Activated CD8-positive, alpha-beta memory T cell treated with anti-CD3 and anti-CD28 coated beads for 24 hours (primary cell): ENCODE data around the gene GOT1.

Source experiments
- DNase-seq: peaks from one replicate; pipeline ENCODE4 v3.0.0-alpha.2; 2020

GOT1 gene

DNA sequence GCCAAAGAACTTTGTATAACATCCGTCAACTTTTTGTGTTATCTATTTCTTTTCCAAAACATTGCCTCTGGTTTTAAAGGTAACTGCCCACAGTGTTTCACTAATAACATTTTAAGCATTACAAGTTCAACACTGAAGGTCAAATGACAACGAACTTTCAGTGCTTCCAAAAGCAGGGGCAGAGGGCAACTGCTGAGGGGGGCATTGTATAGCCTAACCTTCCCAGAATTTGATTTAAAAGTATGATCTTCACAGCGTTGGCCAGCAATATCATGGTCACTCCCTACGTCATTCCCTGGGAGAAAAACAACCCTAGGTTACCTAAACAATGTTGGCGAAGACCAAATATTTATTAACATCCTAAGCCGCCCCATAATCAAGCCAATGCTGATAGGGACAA lies 2.5 kb upstream of the GOT1 start:
- DNase-seq: no peak

DNA sequence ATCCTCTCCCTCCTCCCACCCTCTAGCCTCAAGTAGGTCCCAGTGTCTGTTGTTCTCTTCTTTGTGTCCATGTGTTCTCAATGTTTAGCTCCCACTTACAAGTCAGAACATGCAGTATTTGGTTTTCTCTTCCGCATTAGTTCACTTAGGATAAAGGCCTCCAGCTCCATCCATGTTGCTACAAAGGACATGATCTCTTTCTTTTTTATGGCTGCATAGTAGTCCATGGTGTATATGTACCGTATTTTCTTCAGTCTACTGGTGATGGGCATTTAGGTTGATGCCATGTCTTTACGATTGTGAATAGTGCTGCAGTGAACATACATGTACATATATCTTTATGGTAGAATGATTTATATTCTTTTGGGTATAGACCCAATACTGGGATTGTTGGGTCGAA lies 1.6 kb upstream of the GOT1 start:
- no peak for DNase-seq

DNA sequence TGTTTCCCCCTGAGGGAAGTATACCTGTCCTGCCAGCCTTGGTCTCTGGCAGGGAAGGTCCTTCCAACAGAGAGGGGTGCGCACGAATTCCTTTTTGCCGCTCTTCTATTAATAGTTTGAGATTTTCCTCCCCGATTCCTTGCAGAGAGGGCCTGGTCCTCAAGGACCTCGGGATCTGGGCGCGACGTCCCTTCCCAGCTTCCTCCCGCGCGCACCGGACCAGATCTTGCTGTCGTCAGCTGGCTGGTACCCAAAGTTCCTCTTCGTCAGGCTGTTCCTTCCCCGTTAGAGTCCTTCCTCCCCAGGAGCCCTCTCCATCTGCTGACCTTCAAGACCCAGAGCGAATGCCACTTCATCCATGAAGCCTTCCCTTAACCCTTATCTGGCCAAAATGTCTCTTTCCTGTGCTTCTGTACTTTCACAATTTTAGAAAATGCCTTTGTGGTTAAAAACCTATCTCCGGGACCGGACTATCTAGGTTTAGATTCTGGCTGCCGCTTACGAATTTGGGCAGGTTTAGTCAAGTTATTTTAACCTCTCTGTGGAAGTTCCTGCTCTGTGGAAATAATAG lies 851 bp upstream of the GOT1 start:
- no peak for DNase-seq

DNA sequence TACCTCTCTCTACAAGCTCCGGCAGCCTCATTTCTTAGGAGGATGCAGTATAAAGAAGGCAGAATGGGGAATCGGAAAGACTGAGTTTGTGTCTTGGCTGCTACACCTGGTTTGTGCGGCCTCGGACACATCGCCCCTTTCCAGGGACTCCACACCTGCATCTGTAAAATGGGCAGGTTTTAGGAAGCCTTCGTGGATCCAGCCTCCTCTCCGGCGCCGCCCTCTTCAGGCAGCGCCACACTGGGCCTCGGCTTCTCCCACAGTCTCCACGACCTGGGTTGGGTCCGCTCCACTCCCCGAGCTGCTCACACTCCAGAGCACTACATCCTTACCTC lies 341 bp downstream of the GOT1 start:
- no peak for DNase-seq

DNA sequence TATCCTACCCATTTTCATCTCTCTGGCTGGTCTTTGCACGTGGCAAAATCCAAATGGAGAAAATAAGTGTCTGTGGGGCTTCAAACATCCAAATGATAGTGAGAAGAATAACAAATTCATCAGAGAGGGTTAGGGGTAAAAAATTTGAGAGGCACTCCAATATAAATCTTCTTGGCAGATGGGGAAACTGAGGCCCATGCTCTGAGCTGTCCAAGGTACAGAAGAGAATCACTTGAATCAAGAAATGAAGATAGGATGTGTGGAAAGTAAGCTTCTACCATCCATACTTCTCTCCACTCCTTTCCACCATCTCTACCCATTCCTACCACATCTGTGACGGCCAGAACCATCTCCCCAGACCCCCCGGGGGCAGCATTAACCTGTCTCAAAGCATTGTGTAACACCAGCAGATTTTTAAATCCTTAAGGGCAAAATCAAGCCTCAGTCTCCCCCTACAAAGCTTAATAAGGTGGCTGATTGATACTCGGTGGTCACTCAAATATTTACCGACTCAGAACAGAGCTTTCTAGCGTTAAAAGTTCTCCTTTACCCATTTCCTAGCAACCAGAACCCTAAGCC lies 818 bp downstream of the GOT1 start:
- DNase-seq: no peak

DNA sequence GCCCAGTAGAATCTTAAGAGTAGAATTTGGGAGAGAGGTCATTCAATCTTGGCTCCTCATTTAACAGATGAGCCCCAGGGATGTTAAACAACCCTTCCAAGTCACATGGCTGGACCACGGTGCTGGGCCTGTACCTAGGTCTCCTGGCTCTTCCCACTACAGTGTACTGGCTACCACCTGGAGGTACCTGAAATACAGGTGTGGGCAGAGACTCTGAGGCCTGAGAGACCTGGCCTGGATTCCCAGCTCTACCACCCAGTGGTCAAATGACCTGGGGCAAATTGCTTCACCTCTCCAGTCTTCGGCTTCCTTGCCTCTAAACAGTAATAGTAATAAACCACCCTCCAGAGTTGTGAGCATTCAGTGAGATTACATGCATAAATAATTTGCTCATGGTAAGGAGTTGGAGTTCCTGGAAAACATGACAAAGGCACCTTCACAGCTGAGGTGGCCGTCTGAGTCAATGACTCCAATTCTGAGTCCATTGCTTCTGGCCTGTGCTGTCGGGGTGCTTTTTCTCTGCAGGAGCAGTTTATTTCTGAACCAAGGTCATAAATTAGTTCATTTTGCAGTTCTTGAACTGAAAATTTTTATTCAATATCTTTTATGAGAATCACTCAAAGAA lies 2.7 kb downstream of the GOT1 start:
- DNase-seq: no peak

DNA sequence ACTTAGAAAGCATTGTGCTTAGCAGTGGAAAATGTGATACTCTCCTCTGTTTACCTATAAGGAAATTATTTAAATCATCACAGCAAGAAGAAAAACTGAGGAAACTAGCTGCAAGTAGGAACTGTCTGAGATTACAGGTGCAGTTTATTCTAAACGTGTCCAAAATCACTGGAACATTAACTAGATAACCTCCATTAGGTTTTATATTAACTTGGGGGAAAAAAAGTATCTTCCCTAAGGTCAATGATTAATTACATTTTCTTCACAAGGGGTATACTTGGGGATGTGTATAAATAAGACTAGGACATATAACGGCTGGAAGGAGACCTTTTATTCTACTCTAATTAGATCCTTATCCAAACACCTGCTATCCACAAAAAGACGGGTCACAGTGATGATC lies 3.7 kb downstream of the GOT1 start:
- no peak for DNase-seq

DNA sequence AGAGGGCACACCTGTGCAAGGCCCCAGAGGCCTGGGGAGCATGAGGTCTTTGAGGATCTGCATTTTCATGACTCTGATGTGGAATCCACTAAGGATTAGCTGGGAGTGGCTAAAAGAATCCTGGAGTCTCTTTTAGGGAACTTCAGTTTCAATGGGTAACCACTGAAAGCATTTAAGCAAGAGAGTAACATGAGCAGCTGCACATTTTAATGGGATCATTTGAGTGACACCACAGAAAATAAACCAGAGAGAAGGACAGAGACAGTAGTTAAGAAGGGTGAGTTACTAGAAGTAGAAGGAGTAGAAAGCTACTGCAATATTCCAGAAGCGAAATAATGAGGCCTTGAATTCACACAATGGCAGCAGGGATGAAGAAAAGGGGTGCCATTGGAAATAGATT lies 5.2 kb downstream of the GOT1 start:
- DNase-seq: no peak

DNA sequence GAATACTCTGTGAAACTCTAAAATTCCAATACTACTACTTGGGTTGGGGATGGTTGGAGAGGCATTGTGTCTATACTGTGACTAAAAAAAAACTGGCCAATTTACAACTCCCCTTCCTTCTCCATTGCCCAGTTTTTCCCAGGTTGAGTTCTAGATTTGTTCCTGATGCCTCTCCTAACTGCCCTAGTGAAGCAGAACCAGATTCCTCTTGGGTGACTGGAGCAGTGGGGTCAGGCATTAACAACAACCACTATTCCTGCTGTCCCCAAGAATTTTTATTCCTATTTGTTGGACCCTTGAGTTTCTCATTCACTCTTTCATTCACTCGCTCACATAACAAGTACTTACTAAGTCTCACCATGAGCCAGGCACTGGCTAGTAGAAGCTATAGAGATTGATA lies 5.8 kb downstream of the GOT1 start:
- DNase-seq: no peak

DNA sequence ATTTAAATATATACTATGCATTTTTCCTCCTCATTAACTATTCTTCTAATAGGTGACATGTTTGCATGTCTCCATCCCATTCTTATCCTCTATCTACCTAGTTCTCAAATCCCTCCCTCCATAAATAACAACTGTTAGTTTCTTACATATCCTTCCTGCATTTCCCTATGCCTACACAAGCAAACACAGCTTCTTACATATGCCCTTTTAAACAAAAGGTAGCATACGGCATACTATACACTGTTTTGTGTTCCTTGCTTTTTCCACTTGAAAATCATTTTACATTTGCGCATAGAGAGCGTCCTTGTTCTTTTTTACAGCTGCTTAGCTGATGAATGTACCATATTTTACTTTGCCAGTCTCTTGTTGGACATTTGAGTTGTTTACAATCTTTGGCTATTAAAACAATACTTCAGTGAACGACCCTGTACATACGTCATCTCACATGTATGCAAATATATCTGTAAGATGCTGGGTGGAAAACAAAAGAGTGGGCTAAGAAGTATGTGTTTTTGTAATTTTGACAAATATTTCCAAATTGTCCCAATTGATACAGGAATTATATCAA lies 7.8 kb downstream of the GOT1 start:
- no peak for DNase-seq

DNA sequence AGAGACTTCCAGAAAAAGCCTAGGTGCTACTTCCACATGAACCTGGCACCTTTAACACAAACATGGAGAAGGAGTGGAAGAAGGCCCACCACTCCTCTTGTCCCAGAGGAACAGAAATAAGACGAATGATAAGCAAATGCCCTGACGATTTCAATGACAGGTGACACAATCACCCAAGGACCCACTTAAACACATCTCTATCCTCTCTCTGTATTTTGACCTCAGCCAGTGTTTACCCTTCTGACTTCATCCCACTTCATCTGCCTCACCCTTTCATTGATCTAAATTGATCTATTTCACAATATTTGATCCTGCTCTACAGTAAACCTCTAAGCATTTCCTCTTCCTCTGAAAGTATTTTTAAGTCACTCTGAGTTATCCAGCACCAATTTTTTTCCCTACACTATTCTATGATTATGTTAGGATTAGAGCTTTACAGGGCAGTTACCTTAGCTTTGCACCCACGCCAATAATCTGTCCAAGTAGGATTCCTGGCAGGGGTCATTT lies 9.1 kb downstream of the GOT1 start:
- no peak for DNase-seq

DNA sequence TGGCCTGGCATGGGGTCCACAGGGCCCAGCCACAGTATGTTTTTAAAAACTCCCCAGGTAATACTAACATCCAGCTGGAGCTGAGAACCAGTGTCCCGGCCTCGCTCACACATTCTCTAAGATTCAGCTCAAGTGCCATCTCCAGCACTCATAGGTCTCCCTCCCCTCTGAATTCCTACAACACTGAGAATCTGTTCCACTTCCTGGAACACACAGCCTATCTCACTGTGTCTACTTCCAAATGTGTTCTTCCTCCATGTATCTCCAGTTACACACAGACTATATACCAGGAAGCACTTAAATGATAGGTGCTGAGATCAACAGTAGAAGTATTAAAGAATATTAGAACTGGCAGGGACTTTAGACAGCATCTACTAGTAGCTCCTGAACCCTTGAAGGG lies 10.7 kb downstream of the GOT1 start:
- no peak for DNase-seq

DNA sequence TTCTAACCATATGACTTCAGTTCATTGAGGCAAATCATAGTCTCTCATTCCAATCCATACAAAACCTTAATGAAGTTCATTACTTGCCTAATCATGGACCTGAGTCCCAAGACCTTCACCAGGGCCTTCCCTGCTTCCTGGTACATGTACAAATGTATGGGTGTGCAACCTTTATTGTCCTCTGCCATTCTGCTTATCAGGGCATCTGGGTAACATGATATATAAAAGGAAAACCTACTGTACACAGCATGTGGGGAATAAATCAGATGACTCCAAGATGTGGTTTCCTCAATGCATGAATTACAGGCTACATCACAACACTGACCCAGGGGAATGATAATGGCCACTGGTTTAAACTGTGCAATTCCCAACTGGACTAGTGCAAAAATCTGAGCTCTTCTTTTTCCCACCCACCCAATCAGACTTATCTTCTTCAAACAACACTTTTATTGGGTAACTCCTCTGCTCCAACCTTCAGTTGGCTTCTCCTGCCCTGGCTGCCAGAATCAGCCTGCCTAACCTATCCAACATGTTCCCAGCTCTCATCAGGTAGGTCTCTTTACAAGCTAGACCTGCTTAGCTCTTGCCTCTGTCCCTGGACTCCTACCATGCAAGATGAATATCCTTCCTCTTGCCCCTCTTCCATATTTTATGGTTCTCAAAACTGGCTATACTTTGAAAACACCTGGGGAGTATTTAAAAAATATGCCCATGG lies 11.4 kb downstream of the GOT1 start:
- no peak for DNase-seq

DNA sequence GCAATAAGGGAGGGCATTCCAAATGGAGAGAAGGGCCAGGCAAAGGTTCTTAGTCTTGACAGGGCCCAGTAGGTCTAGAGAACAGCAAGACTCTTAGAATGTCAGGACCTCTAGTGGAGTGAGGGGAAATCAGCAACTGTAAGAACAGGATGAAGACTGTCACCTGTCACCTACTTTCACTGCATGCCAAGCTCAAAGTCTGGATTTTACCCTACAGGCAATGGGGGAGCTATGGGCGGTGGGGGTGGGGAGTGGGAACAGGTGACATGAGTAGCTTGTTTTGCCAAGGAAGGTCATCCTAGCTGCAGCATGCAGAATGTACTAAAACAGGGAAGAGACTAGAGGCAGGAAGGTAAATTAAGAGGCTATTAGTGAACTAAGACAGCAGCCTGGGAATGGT lies 18.3 kb downstream of the GOT1 start:
- DNase-seq: no peak

DNA sequence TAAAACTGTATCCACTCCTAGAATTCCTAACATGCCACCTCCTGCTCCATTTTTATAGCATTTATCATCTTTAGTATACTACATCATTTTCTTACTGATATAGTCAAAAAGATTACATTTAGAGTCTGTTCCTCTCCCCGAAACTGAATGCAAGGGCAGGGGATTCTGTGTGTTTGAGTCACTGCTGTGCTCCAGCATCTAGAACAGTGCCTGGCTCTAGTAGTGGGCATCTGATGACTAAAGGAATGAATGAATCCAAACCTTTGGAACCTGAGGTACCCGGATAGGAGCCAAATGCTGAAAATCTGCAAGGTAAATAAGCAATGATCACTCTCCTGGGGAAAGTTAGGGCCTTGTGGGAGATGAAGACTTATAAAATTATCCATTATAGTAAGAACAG lies 18.9 kb downstream of the GOT1 start:
- no peak for DNase-seq

DNA sequence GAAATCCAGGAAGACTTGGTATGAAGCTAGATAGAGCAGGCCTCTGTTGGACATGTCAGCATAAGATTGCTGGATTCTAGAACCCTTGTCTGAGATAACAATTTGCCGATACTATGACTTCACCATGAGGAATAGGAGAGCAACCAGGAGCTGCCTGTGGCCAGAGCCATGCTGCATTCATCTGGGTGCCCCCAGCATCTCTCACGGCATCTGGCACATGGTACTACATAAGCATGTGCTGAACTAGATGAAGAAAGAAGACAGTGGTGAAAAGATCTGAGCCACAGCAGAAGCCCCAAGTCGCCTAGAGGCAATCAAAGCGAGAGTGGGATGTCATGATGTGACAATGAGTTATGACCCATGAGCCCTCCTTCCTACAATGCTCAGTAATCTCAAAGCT lies 19.5 kb downstream of the GOT1 start:
- no peak for DNase-seq

DNA sequence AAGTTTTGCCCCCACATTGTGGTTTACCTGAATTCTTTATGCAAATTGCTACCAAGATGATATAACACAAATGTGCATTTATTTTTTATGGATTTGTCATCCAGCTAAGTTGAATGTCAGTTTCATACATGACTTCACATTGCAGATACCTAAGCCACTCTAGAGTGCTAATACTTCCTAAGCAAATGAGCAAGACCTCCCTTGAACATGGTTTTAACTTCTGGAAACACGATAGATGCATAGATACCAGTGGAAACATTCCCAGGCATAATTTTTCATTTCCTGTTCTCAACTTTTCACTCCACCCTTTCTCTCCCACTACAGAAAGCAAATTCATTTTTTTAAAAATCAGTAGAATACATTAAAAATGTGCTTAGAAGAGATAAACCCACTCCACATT lies 20.3 kb downstream of the GOT1 start:
- DNase-seq: no peak

DNA sequence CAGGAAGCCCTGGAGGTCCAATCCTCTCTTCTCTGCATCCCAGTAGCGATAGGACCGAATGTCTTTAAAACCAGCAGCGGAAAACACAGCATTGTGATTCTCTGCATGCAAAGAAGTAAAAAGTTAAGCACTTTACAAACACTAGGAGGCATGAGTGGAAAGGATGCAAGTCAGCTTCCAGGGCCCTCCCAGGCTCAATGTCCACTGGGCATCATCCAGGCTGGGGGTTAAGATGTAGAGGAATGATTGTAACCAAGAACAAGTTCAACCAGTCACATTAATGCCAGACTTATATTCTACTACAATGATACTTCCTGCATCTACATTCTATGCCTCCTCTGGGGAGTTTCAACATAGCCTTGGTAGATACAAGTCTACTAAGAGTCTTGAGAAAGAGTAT lies 24.3 kb downstream of the GOT1 start:
- no peak for DNase-seq

DNA sequence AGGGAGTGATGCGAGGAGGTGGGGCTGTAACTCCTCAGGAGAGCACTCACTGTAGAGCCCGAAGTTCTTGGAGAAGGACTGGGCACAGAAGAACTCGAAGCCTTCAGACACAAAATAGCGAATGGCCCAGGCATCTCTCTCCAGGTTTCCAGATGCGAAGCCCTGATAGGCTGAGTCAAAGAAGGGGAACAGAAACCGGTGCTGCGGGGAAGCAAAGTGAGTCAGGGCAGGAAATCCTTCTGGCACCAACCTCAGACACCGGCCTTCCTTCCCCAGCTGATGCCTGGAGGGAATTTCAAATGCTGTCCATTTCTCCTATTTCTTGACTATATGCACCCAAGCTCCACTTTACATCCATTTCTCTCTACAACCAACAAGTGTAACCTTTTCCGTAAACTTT lies 26.8 kb downstream of the GOT1 start:
- DNase-seq: no peak

DNA sequence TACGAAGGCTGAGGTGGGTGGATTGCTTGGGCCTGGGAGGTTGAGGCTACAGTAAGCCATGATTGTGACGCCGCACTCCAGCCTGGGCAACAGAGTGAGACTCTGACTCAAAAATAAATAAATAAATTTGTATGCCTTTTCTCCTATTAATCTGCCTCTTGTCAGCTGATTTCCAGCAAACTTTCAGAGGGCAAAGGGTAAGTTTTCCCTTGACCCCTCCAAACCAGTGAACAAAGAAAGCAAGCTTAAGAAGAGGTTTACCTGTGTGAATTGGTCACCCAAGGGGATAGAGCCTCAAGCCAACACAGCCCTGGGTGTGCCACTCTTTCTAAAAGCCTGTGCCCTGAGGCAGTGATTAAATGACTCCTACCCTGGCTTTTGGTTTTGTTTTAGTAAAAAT lies 30.8 kb downstream of the GOT1 start:
- no peak for DNase-seq

DNA sequence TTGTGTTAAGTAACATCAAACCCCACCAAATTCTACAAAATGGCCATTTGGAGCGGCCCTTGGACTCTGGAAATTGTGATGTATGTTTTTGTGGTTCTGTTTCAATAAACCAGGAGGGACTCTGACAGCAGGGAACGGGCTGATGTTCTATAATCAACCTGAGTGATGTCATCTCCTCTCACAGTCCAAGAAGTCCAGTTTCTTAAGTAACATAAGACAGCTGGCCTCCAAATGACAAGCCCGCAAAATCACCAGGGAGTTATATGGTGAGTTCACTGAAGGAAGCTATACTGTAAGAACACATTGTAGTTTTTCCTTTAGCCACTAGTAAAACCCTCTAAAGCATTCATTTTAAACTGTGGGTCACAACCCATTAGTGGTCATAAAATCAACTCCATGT lies 34.0 kb downstream of the GOT1 start:
- no peak for DNase-seq

DNA sequence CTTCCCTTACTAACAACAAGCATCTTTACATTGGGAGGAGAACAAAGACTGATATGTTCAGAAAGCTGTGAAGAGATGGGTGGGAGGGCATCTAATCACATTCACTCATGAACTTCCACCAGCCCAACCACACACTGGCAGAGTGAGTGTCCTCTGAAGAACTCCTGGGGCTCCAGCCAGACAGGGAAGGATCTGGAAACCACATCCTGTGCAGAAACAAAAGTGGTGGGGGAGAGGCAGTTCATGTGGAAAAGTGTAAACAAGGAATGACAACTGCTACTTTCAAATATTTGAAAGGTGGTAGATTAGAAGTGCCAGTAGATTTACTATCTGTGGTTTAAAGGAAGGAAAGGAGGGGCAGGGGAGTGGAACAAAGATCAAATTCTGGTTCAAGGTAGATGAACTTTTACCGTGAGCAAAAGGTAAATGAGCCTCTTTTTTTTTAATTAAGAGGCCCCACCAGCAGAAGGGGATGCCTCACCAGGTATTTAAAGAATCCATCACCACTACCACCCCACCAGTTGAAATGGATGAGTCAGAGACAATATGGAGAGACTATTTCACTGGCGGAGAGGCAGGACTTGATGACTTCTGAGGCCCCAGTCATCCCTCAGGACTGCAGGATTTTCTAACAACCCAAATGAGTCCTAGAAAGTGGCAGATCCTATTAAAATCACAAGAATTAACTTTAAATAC lies 34.5 kb downstream of the GOT1 start:
- DNase-seq: no peak

DNA sequence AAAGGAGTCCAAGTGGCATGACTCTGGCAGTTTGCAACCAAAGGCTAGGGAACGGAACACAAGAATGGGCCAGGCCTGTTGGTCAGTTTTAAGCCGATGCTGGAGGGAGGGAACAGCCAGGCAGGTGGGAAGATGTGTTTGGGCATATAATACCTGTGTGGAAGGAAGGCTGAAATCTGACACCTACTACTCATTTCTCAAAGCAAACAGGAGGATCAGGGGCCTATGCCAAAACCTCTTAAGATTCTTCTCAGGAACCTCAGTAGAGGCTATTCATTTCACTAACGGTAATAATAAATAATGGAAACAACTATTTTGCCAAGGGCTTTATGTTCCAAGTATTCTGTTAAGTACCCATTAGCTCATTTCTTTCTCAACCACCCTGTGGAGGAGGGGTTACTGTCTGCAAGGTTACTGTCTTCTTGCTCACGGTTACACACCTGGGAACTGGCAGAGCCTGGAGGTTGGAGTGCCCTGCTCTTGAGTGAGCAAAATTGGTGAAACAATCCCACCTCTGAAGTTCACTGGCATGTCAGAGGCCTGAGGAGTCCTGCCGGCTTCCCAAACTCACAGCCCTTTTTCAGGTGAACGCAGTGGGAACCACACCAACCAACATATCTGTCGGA lies 35.5 kb downstream of the GOT1 start:
- no peak for DNase-seq
